GM18870 (cell line): Measurements from ENCODE around the gene TMEM269.

Experiments
- ATAC-seq: cut with Tn5 transposase; IDR thresholded peaks from one replicate; pipeline ENCODE4 v1.9.1; 2021; ENCODE audit warnings: moderate library complexity; ENCODE audit not compliant: unreplicated experiment

Gene TMEM269

DNA sequence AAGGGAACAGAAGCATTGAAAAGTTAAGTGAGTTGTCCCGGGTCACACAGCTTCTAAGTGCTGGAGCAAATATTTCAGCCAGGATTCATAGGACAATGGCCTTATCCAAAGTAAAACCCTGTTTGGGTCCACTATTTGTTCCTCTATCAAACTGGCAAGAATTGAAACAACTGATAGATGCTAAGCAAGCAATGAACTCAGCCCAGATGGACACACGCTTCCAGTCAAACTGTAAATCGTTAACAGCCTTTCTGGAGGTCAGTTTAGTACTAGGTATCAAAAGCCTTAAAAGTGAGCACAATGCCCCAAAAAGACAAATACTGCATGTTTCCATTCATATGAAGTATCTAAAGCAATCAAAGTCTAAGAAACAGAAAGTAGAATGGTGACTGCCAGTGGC lies 33.2 kb downstream of the TMEM269 start:
- no peak for ATAC-seq

GRCh38 chr1:42820813-42821212 lies 36.0 kb downstream of the TMEM269 start:
- ATAC-seq: no peak

- ATAC-seq: no peak
Measured at GRCh38 chr1:42821690-42822089, 36.9 kb downstream of the TMEM269 start.

DNA sequence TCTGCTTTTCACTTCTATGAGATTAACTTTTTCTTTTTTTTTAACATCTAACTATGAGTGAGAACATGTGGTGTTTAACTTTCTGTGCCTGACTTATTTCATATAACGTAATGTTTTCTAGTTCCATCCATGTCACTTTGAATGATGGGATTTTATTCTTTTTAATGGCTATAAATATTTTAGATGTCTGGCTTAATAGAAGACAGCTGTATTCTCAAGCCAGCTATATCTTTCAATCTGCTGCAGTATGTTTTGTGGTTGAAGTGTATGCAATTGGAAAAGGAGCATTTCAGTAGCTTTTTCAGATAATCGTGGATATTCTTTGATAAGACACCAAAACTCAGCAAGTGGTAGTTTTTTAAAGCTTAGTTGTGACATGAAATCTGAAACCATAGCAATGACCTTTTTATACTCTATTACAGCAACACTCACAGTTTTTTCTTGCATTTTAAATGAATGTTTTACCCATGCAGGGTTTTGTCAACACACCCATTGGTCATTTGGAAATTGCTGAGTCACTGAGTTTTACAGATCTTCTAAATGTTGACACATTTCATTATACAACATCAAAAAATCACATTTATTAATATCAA lies 38.1 kb downstream of the TMEM269 start:
- no peak for ATAC-seq

DNA sequence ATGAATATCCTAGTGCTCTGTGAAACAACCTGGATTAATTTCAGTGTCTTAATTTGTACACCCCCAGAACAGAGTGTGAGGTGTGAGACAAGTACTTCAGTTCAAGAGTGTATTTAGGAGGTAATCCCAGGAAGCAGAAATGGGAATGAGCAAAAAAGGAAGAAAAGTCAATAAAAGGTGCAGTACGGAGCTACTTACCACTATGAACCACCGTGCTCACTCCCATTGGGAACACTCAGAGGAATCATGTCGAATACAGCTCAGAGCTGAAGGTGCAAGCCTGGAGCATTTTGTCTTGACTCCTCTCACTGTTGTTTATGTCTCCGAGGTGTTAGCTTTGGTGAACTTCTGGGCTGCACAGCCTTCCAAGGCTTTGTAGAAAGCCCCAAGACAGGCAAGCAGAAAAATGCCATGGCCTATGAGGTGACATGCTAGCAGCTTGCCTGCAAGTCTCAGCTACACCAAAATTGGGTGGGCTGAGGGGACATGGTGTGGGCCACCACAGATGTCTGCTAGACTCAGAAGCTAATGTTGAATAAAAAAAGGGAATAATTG lies 39.8 kb downstream of the TMEM269 start:
- ATAC-seq: no peak

DNA sequence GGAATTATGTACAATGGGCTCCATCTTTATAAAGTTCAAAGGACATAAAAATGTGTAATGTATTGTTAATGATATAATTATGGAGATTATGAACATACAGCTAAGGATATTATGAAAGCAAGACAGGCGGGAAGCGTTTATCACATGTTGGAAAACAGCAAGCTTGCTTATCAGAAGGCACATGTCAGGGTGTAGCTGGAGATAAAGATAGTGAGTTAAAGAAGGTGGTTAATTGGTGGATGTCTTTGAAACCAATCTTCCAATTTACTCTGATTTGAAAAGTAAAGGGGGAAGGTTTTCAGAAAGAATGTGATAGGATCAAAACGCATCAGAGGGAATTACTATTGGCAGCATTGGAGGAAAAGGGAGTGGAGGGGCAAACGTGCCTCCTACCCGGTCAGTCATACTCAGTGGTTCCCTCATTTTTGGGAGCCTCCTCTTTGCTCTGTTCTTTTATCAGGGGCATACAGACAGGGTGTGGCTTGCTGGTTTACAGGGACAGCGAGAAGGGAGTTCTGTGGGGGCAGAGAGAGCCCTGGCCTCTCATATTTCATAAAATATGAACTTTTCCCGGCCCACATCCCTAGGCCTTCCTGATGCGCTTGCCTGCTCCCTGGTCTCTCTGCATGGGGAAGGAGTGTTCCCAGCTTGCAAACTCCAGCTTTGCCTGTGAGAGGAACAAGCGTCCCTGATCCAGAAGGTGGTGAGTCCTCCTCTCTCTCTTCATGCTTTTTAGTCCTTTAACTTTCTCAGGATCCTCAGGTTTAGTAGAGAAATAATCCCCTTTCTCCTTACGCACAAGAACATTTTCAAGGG lies 40.5 kb downstream of the TMEM269 start:
- ATAC-seq: no peak

GRCh38 chr1:42830631-42831030 lies 45.8 kb downstream of the TMEM269 start:
- no peak for ATAC-seq

DNA sequence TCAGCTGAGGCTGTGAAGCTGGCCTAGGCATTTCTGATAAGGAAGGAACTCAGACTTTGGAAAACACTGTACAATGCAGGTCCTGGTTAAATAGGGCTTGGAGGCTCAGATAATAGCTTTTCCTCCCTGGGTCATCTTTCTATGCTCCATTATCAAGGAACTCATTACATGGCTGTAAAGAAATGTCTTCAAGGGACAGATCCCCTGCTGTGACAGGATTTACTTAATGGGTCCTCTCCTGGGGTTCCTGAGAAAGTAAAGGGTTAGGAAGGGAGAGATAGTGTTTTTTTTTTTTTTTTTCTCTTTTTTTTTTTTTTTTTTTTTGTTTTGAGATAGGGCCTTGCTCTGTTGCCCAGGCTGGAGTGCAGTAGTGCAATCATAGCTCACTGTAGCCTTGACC lies 46.5 kb downstream of the TMEM269 start:
- no peak for ATAC-seq

- no peak for ATAC-seq
Measured at GRCh38 chr1:42832641-42833240, 48.0 kb downstream of the TMEM269 start.

- ATAC-seq: no peak
Measured at GRCh38 chr1:42833981-42834380, 49.2 kb downstream of the TMEM269 start.

- no peak for ATAC-seq
Measured at GRCh38 chr1:42834803-42835202, 50.0 kb downstream of the TMEM269 start.

DNA sequence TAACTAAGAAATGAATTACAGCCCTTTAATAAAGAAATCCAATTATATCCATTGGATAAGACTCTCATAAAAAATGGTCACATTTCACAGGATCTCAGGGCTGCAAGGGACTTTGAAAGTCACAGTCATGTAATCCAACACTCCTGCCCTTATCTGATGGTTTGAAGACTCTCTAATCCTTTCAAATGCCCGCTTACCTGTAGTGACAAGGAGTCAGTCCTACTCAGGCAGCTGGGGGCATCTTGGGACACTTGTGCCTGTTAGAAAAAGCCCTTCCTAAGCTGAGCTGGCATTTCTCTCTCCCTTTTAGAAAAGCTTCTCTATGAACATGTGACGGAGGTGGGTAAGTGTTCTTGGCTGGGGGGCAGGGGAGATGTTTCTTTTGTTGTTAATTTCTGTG lies 50.6 kb downstream of the TMEM269 start:
- no peak for ATAC-seq

DNA sequence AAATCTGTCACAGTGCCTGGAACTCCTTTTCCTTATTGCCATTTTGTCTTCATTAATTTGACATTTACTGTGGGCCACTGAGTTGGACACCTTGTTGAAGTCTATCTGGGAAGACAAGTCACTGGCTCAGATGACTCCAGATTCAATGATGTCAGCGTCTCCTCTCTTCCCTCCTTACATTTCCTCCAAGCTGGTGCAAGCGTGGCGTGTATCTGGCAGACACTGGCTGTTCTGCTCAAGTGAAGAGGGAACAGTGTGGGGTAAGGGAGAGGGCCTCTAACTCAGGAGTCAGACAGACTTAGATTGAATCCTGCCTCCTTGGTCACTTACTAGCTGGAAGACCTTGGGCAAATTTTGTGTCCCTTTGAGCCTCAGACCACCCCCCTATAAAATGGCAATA lies 52.9 kb downstream of the TMEM269 start:
- ATAC-seq: no peak

- ATAC-seq: no peak
Measured at GRCh38 chr1:42838482-42839190, 53.8 kb downstream of the TMEM269 start.

GRCh38 chr1:42841010-42841409 lies 56.2 kb downstream of the TMEM269 start:
- ATAC-seq: no peak

- no peak for ATAC-seq
Measured at GRCh38 chr1:42841440-42842147, 56.8 kb downstream of the TMEM269 start.

GRCh38 chr1:42844592-42845140 lies 59.9 kb downstream of the TMEM269 start:
- no peak for ATAC-seq

DNA sequence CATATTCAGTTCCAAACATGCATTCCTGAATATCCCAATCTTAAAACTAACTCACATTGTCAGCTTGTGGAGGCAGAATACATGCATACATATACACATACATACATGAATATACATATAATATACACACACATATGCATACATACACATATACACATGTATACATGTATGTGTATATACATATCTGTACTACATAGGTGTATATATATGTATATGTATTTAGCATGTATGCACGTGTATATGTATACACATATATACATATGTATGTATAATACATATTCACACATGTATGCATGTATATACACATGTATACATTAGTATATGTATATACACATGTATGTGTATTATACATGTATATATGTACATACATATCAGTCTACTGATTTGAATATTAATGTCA lies 60.4 kb downstream of the TMEM269 start:
- ATAC-seq: no peak

- ATAC-seq: no peak
Measured at GRCh38 chr1:42845866-42846256, 61.1 kb downstream of the TMEM269 start.
